ENCODE results near the gene TLK2. TPM values are rescaled to one million over a fixed set of nuclear protein-coding genes. Genes with fewer than 3 reads are reported as not detected.

The TLK2 gene
- total RNA-seq, 1 experiment from 2014 or later: 42.9 TPM

- Mint-ChIP-seq H3K36me3 (peaks cover 35% of the 10 kb centered on the region), H3K27me3 (ENCODE audit: low read depth) (no peaks in the 10 kb centered on the region), H3K27ac (no peak overlapping the region), H3K9me3 (peaks cover 14% of the 10 kb centered on the region), H3K4me3 (no peak overlapping the region), H3K4me1 (no peaks in the 10 kb centered on the region)
- POLR2A ChIA-PET: no interaction called here
- CTCF ChIA-PET: interaction anchor here (1.3 kb wide), 1 partner anchor 171 kb away, joined by 4 read pairs; no protein-coding TSS in a partner anchor
- no peak for DNase-seq (ENCODE audit: low spot score)
- no peak for ATAC-seq
- no peak for TF ChIP-seq TEAD1 (CRISPR knock-in tag; IDR thresholded peaks at IDR 0.05)
Measured at GRCh38 chr17:62592341-62593099, 113.9 kb downstream of the TLK2 start.

- no peak for ATAC-seq
- no peak for DNase-seq (ENCODE audit: low spot score)
- Mint-ChIP-seq H3K9me3 (peaks cover 14% of the 10 kb centered on the region), H3K27ac (no peak overlapping the region), H3K36me3 (peaks cover 48% of the 10 kb centered on the region), H3K4me3 (no peak overlapping the region), H3K27me3 (ENCODE audit: low read depth) (no peaks in the 10 kb centered on the region), H3K4me1 (0 out of 2 replicates have a peak, but pooled peaks cover 3% of the 10 kb centered on the region)
- ChIA-PET CTCF (interaction anchor here (0.6 kb wide), 1 partner anchor 75 kb away, joined by 3 read pairs; no protein-coding TSS in a partner anchor), POLR2A (no interaction called here)
- TF ChIP-seq NR3C1 (CRISPR knock-in tag; conservative IDR thresholded peaks at IDR 0.05; ENCODE audit: low read depth): no peak
- no peak for TF ChIP-seq ZNF317 (CRISPR knock-in tag; IDR thresholded peaks at IDR 0.05; ENCODE audit: borderline replicate concordance, low read depth)
- no peak for TF ChIP-seq CTCF (IDR thresholded peaks at IDR 0.05)
- TF ChIP-seq ATF6 (CRISPR knock-in tag; IDR thresholded peaks at IDR 0.05): no peak
- no peak for TF ChIP-seq OVOL2 (CRISPR knock-in tag; IDR thresholded peaks at IDR 0.05; ENCODE audit: borderline replicate concordance)
- TF ChIP-seq ZNF532 (CRISPR knock-in tag; IDR thresholded peaks at IDR 0.05; ENCODE audit: borderline replicate concordance): no peak
- TF ChIP-seq STAT6 (CRISPR knock-in tag; conservative IDR thresholded peaks at IDR 0.05; ENCODE audit: low read depth): no peak
- no peak for TF ChIP-seq JUN (CRISPR knock-in tag; IDR thresholded peaks at IDR 0.05)
Measured at GRCh38 chr17:62595484-62595883, 116.9 kb downstream of the TLK2 start.

- no peak overlapping the region for H3K27ac Mint-ChIP-seq
- ATAC-seq (no peak), DNase-seq (ENCODE audit: low spot score) (no peak)
- ChIA-PET POLR2A (no interaction called here), CTCF (no interaction called here)
- H3K4me3 Mint-ChIP-seq: no peak overlapping the region
- H3K4me1 Mint-ChIP-seq: 0 out of 2 replicates have a peak, but pooled peaks cover 6% of the 10 kb centered on the region
- H3K27me3 Mint-ChIP-seq (ENCODE audit: low read depth): no peaks in the 10 kb centered on the region
- peaks cover 14% of the 10 kb centered on the region for H3K9me3 Mint-ChIP-seq
- H3K36me3 Mint-ChIP-seq: peaks cover 50% of the 10 kb centered on the region
- TF ChIP-seq IRF1 (CRISPR knock-in tag; IDR thresholded peaks at IDR 0.05) (no peak), NR2C2 (CRISPR knock-in tag; IDR thresholded peaks at IDR 0.05) (no peak), STAT6 (CRISPR knock-in tag; conservative IDR thresholded peaks at IDR 0.05; ENCODE audit: low read depth) (no peak), TCF7 (CRISPR knock-in tag; IDR thresholded peaks at IDR 0.05; ENCODE audit: low read depth) (no peak), NR3C1 (CRISPR knock-in tag; conservative IDR thresholded peaks at IDR 0.05; ENCODE audit: low read depth) (no peak), ESRRA (CRISPR knock-in tag; IDR thresholded peaks at IDR 0.05; ENCODE audit: borderline replicate concordance) (no peak), IRF2 (CRISPR knock-in tag; IDR thresholded peaks at IDR 0.05; ENCODE audit: borderline replicate concordance, low read depth) (no peak)
Measured at GRCh38 chr17:62596662-62597061, 118.0 kb downstream of the TLK2 start.
